Calu3 (cell line): ENCODE data around the gene YWHAH. TPM values are rescaled to one million over a fixed set of nuclear protein-coding genes. Genes with fewer than 3 reads are reported as not detected.

Experiments
- BruUV-seq: library from RNA; stranded (reverse); fragments of 400-500 nt; replicated peaks from 2 replicates; lab custom pipeline; 2021; lab: Mats Ljungman, UMichigan
- CTCF ChIA-PET: fragments of 300-600 bp; sonication (Branson Sonifier 250); formaldehyde crosslinking; loops from one replicate; lab custom pipeline; 2022; ENCODE audit warnings: antibody characterized with exemption; lab: Charles Lee
- DNase-seq: peaks from one replicate; pipeline ENCODE4 v3.0.0; 2022
- H3K27ac Mint-ChIP-seq: one replicate; pipeline ENCODE4 v1.8.0; 2022; ENCODE audit warnings: mixed read lengths; ENCODE audit not compliant: unreplicated experiment
- H3K27me3 Mint-ChIP-seq: one replicate; pipeline ENCODE4 v1.8.0; 2022; ENCODE audit warnings: mixed read lengths; ENCODE audit not compliant: unreplicated experiment
- H3K36me3 Mint-ChIP-seq: one replicate; pipeline ENCODE4 v1.8.0; 2022; ENCODE audit warnings: mild to moderate bottlenecking, moderate library complexity, mixed read lengths; ENCODE audit not compliant: insufficient read depth, unreplicated experiment
- H3K4me1 Mint-ChIP-seq: one replicate; pipeline ENCODE4 v1.8.0; 2022; ENCODE audit warnings: mild to moderate bottlenecking, low read depth, mixed read lengths; ENCODE audit not compliant: unreplicated experiment
- H3K4me3 Mint-ChIP-seq: one replicate; pipeline ENCODE4 v1.8.0; 2022; ENCODE audit warnings: mild to moderate bottlenecking, low read depth, moderate library complexity, mixed read lengths; ENCODE audit not compliant: unreplicated experiment
- H3K9me3 Mint-ChIP-seq: one replicate; pipeline ENCODE4 v1.8.0; 2022; ENCODE audit warnings: low read depth, mixed read lengths; ENCODE audit not compliant: unreplicated experiment
- intact Hi-C: fragments of 100-400 bp; cut with micrococcal nuclease; formaldehyde crosslinking; loops from one replicate; pipeline ENCODE4 v1.10.0; 2022; ENCODE audit not compliant: unreplicated experiment
- total RNA-seq: library from RNA; stranded (reverse); gene quantifications from 2 replicates; pipeline ENCODE4 v1.2.3, GENCODE V29; 2022
- TF ChIP-seq, protein P1 (sequence below): fragments of 200-600 bp; IDR thresholded peaks from one replicate; pipeline ENCODE4 v1.8.0; 2022; ENCODE audit warnings: antibody characterized with exemption; ENCODE audit not compliant: unreplicated experiment

YWHAH gene
- total RNA-seq, 1 experiment from 2014 or later, result 197 TPM

DNA sequence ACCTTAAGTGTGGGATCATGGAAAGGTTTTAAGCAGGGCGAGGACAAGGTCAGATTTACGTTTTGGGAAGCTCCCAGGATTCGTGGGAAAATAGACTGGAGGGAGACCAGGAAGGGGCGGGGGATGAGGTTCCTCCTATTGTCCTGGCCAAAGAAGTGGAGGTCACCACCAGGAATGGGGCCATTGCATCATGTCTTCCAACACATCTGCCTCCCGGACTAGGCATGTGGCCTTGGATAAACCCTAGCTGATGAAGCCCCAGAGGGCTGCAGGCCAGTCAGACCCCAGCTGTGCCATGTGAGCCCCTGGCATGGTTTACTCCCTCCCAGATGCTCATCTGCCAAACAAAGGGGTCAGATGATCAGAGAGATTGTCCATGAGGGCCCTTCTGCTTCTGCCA, 11.5 kb upstream of the YWHAH start:
- no peak for DNase-seq
- no TSS peak for BruUV-seq
- H3K27ac Mint-ChIP-seq, result no peak overlapping the region
- peaks cover 81% of the 10 kb centered on the region for H3K27me3 Mint-ChIP-seq
- H3K4me1 Mint-ChIP-seq, result no peaks in the 10 kb centered on the region
- H3K9me3 Mint-ChIP-seq, result no peaks in the 10 kb centered on the region
- CTCF ChIA-PET, result no interaction called here
- no peaks in the 10 kb centered on the region for H3K36me3 Mint-ChIP-seq
- TF ChIP-seq, protein P1, sequence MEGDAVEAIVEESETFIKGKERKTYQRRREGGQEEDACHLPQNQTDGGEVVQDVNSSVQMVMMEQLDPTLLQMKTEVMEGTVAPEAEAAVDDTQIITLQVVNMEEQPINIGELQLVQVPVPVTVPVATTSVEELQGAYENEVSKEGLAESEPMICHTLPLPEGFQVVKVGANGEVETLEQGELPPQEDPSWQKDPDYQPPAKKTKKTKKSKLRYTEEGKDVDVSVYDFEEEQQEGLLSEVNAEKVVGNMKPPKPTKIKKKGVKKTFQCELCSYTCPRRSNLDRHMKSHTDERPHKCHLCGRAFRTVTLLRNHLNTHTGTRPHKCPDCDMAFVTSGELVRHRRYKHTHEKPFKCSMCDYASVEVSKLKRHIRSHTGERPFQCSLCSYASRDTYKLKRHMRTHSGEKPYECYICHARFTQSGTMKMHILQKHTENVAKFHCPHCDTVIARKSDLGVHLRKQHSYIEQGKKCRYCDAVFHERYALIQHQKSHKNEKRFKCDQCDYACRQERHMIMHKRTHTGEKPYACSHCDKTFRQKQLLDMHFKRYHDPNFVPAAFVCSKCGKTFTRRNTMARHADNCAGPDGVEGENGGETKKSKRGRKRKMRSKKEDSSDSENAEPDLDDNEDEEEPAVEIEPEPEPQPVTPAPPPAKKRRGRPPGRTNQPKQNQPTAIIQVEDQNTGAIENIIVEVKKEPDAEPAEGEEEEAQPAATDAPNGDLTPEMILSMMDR, result no peak
- H3K4me3 Mint-ChIP-seq, result no peak overlapping the region
- intact Hi-C loops, result no loop called here

DNA sequence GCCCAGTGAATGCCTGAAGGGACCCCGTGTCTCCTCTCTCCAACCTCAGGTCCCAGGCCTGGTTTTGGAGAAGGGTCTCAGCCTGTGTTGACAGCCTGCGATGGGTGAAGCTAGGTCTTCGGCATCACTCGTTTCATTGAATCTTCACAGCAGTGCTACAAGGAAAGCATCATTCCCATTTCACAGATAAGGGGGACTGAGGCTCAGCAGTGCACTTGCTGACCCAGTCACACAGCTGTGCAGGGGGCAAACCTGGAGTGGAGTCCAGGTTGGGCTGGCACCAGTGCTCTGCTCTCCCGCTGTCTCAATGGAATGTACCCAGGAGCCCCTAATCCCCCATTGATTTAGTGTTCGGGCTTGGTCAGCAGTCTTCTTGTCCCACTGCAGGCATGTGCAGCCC, 10.9 kb upstream of the YWHAH start:
- Mint-ChIP-seq H3K4me3 (no peak overlapping the region), H3K36me3 (no peaks in the 10 kb centered on the region), H3K27ac (no peak overlapping the region), H3K9me3 (no peaks in the 10 kb centered on the region), H3K4me1 (no peaks in the 10 kb centered on the region), H3K27me3 (peaks cover 82% of the 10 kb centered on the region)
- intact Hi-C loops, result no loop called here
- no peak for DNase-seq
- TF ChIP-seq, protein P1, result no peak
- CTCF ChIA-PET, result no interaction called here
- no TSS peak for BruUV-seq

GRCh38 chr22:31933816-31934482, 10.4 kb upstream of the YWHAH start:
- no peaks in the 10 kb centered on the region for H3K9me3 Mint-ChIP-seq
- CTCF ChIA-PET, result interaction anchor here (0.9 kb wide), 1 partner anchor 16 kb away, joined by 4 read pairs; no protein-coding TSS in a partner anchor
- intact Hi-C loops, result no loop called here
- H3K4me3 Mint-ChIP-seq, result no peak overlapping the region
- TF ChIP-seq, protein P1, result no peak
- H3K4me1 Mint-ChIP-seq, result no peaks in the 10 kb centered on the region
- BruUV-seq, result no TSS peak
- no peak for DNase-seq
- peaks cover 82% of the 10 kb centered on the region for H3K27me3 Mint-ChIP-seq
- no peak overlapping the region for H3K27ac Mint-ChIP-seq
- no peaks in the 10 kb centered on the region for H3K36me3 Mint-ChIP-seq

DNA sequence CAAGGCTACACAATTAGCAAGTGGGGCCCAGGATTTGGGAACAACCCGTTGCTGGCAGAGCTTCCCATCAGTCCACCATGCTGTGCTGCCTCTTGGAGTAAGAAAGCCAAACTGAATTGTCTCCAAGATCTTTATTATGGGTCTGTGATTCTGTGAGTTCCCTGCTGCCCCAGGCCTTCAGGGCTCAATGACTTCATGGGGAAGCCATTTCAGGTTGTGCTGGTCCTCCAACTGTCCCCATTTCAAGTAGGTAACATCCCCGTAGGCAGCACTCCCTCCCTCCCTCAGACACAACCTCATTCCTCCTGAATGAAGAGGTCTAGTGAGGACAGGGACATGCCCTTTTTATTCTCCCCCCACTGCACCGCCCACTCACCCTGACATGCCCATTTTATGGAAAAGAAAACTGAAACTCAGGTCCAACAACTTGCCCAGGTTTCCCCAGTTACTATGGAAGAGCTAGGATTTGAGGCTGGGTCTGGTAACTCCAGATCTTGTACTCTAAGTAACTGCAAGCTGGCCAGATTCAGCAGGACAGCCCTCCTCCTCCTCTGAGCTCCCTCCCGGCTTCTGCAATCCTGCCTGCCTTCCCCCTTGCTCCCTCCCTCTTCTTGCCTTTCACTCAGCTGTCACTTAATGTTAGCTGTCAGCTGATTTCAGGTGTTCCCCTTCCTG, 8.2 kb upstream of the YWHAH start:
- H3K4me3 Mint-ChIP-seq, result no peak overlapping the region

More for the DNA sequence above, 8.2 kb upstream of the YWHAH start:
- intact Hi-C loops, result no loop called here
- Mint-ChIP-seq H3K4me1 (no peaks in the 10 kb centered on the region), H3K36me3 (no peaks in the 10 kb centered on the region), H3K9me3 (no peaks in the 10 kb centered on the region), H3K27ac (no peak overlapping the region), H3K27me3 (peaks cover 71% of the 10 kb centered on the region)
- DNase-seq, result no peak
- BruUV-seq, result no TSS peak
- CTCF ChIA-PET, result interaction anchor here (0.5 kb wide), 1 partner anchor 466 kb away, joined by 3 read pairs; no protein-coding TSS in a partner anchor
- TF ChIP-seq, protein P1, result no peak
